ENCODE data around the gene MRPL20. TPM values are rescaled to one million over a fixed set of nuclear protein-coding genes. Genes with fewer than 3 reads are reported as not detected.

MRPL20 gene
- total and polyA plus RNA-seq, 2 donors (not counting 3 experiments of a cell fraction or from before 2014, with no cell fraction given) = 134 to 152 TPM

GRCh38 chr1:1373815-1374588, 33.1 kb downstream of the MRPL20 start:
- H3K9me3 ChIP-seq (replicated peaks; ENCODE audit: control insufficient read depth, insufficient read depth, low read length) = no peaks in the 10 kb centered on the region
- no peaks in the 10 kb centered on the region for H4K20me1 ChIP-seq (replicated peaks; ENCODE audit: control insufficient read depth, extremely low read depth, insufficient read depth, low read length)
- no peaks in the 10 kb centered on the region for H3K9me1 ChIP-seq (replicated peaks; ENCODE audit: control insufficient read depth, extremely low read depth, insufficient read depth, low read length)
- FAIRE-seq (no peak), DNase-seq (ENCODE audit: low read depth, low spot score) (no peak)
- H3K4me3 ChIP-seq (replicated peaks in 1 of 3; ENCODE audit: insufficient read depth in 1 of 3, low read depth in 1 of 3, low read length in 3 of 3) = peak overlapping the region; percentile 81 to 88 (median 84)
- TF ChIP-seq EZH2 (IDR thresholded peaks at IDR 0.05; ENCODE audit: borderline replicate concordance, low read depth, low read length, severe bottlenecking) (no peak), POLR2AphosphoS5 (IDR thresholded peaks at IDR 0.05; ENCODE audit: insufficient read depth, low read depth, low read length) (no peak), JUN (IDR thresholded peaks at IDR 0.05; ENCODE audit: borderline replicate concordance, insufficient read depth, insufficient read length, low read depth) (no peak), FOS (IDR thresholded peaks at IDR 0.05; ENCODE audit: borderline replicate concordance, insufficient read depth, low read length) (no peak), MYC (IDR thresholded peaks at IDR 0.05; ENCODE audit: low read depth, low read length) (no peak)
- TF ChIP-seq, protein P1, sequence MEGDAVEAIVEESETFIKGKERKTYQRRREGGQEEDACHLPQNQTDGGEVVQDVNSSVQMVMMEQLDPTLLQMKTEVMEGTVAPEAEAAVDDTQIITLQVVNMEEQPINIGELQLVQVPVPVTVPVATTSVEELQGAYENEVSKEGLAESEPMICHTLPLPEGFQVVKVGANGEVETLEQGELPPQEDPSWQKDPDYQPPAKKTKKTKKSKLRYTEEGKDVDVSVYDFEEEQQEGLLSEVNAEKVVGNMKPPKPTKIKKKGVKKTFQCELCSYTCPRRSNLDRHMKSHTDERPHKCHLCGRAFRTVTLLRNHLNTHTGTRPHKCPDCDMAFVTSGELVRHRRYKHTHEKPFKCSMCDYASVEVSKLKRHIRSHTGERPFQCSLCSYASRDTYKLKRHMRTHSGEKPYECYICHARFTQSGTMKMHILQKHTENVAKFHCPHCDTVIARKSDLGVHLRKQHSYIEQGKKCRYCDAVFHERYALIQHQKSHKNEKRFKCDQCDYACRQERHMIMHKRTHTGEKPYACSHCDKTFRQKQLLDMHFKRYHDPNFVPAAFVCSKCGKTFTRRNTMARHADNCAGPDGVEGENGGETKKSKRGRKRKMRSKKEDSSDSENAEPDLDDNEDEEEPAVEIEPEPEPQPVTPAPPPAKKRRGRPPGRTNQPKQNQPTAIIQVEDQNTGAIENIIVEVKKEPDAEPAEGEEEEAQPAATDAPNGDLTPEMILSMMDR (IDR thresholded peaks at IDR 0.05; ENCODE audit: extremely low read depth in 1 of 2, insufficient read depth in 1 of 2, low read depth in 1 of 2, low read length in 2 of 2) = no peak
- TF ChIP-seq, protein P2, sequence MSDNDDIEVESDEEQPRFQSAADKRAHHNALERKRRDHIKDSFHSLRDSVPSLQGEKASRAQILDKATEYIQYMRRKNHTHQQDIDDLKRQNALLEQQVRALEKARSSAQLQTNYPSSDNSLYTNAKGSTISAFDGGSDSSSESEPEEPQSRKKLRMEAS (IDR thresholded peaks at IDR 0.05; ENCODE audit: insufficient read depth, insufficient read length) = no peak
- dilution Hi-C loops (cut with MboI; ENCODE audit: extremely low pct_ligation_motif_present, low sequenced_read_pairs) (no loop called here), intact Hi-C loops (cut with micrococcal nuclease) (loop anchor here (2.0 kb wide), 2 partner anchors 49 to 67 kb away; partner anchors contain the start of genes CPTP and INTS11)
- peak overlapping the region; percentile 71 for H3K27ac ChIP-seq (ENCODE audit: insufficient read depth, low read depth, low read length)
- H3K27me3 ChIP-seq (ENCODE audit: control insufficient read depth in 2 of 2, insufficient read depth in 2 of 2, low read length in 2 of 2) = no peaks in the 10 kb centered on the region
- no peak overlapping the region for H2AFZ ChIP-seq (ENCODE audit: low read depth, low read length)
- peak overlapping the region; percentile 95 for H3K9ac ChIP-seq (replicated peaks; ENCODE audit: extremely low read depth, insufficient read depth, low read length)
- peaks cover 13% of the 10 kb centered on the region for H3K4me1 ChIP-seq (ENCODE audit: control insufficient read depth, extremely low read depth, insufficient read depth, low read length)
- H3K36me3 ChIP-seq (ENCODE audit: control insufficient read depth in 2 of 2, extremely low read depth in 1 of 2, insufficient read depth in 2 of 2, low read length in 2 of 2) = peaks cover 0 to 3% of the 10 kb centered on the region in 2 experiments
- H3K79me2 ChIP-seq (ENCODE audit: control insufficient read depth, insufficient read depth, low read length) = peaks cover 19% of the 10 kb centered on the region
- ChIA-PET CTCF (interaction anchor here (0.9 to 1.1 kb wide), 2 partner anchors 26 to 131 kb away, joined by 3 to 4 read pairs; no protein-coding TSS in a partner anchor), POLR2A (no interaction called here)
- H3K4me2 ChIP-seq (ENCODE audit: insufficient read depth, low read length) = peak overlapping the region; percentile 84
- TSS peak; percentile 76 for BruUV-seq (replicated peaks)
